GM19395 (cell line): ENCODE results near the gene GARIN5A.

Experiments
- ATAC-seq: cut with Tn5 transposase; IDR thresholded peaks from one replicate; pipeline ENCODE4 v1.9.1; 2021; ENCODE audit warnings: mild to moderate bottlenecking, moderate library complexity; ENCODE audit not compliant: unreplicated experiment

The GARIN5A gene

GRCh38 chr19:50509366-50509765 is 32.7 kb upstream of the GARIN5A start:
- ATAC-seq, result no peak

- no peak for ATAC-seq
Measured at GRCh38 chr19:50508843-50509190, 32.2 kb upstream of the GARIN5A start.

GRCh38 chr19:50507376-50507775 is 30.7 kb upstream of the GARIN5A start:
- ATAC-seq, result no peak

- ATAC-seq, result no peak
Measured at GRCh38 chr19:50506700-50507099, 30.1 kb upstream of the GARIN5A start.

- ATAC-seq, result no peak
Measured at GRCh38 chr19:50505856-50506611, 29.4 kb upstream of the GARIN5A start.

- ATAC-seq, result no peak
Measured at GRCh38 chr19:50501568-50502475, 25.2 kb upstream of the GARIN5A start.

- no peak for ATAC-seq
Measured at GRCh38 chr19:50501186-50501567, 24.5 kb upstream of the GARIN5A start.

- ATAC-seq, result no peak
Measured at GRCh38 chr19:50500753-50501151, 24.1 kb upstream of the GARIN5A start.

- ATAC-seq, result no peak
Measured at GRCh38 chr19:50500060-50500752, 23.6 kb upstream of the GARIN5A start.

GRCh38 chr19:50498219-50499056 is 21.8 kb upstream of the GARIN5A start:
- ATAC-seq, result no peak

- ATAC-seq, result no peak
Measured at GRCh38 chr19:50497022-50497405, 20.4 kb upstream of the GARIN5A start.

GRCh38 chr19:50496189-50497021 is 19.8 kb upstream of the GARIN5A start:
- ATAC-seq, result no peak

- no peak for ATAC-seq
Measured at GRCh38 chr19:50495020-50495531, 18.4 kb upstream of the GARIN5A start.

- no peak for ATAC-seq
Measured at GRCh38 chr19:50494186-50495019, 17.8 kb upstream of the GARIN5A start.

GRCh38 chr19:50493171-50493570 is 16.5 kb upstream of the GARIN5A start:
- no peak for ATAC-seq

- no peak for ATAC-seq
Measured at GRCh38 chr19:50492303-50493052, 15.8 kb upstream of the GARIN5A start.

GRCh38 chr19:50490991-50491472 is 14.4 kb upstream of the GARIN5A start:
- ATAC-seq, result no peak

GRCh38 chr19:50490411-50490811 is 13.8 kb upstream of the GARIN5A start:
- ATAC-seq, result no peak
